A673 (cell line): ENCODE results near the gene STRN.

ENCODE experiments used
- EZH2 ChIP-seq: fragments of 200-600 bp; sonication (generic); IDR thresholded peaks from 2 replicates; pipeline ENCODE4 v1.6.1; 2017; ENCODE audit warnings: borderline replicate concordance, low read depth, mild to moderate bottlenecking, mixed read lengths, antibody characterized with exemption, low read length; ENCODE audit not compliant: poor library complexity, severe bottlenecking
- TF ChIP-seq, protein P1 (sequence below): fragments of 300-800, 200-600 bp; sonication (generic); conservative IDR thresholded peaks from 2 replicates; pipeline ENCODE4 v1.5.1; 2017; ENCODE audit warnings: low read depth, mild to moderate bottlenecking, antibody characterized with exemption, low read length, moderate library complexity, mixed read lengths

DNA sequence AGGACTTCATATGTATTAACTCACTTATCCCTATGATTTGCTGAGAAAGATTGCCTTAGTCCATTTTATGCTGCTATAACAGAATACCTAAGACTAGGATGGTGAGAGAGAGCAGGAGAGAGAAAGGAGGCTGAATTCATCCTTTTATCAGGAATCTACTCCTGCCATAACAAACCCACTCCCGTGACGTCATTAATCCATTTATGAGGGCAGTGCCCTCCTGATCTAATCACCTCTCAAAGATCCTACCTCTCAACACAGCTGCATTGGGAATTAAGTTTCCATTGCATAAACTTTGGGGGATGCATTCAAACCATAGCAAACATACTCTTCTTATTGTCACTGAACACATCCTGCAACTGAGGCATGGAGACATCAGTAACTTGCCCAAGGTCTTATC lies 147.8 kb downstream of the STRN start:
- TF ChIP-seq, protein P1, sequence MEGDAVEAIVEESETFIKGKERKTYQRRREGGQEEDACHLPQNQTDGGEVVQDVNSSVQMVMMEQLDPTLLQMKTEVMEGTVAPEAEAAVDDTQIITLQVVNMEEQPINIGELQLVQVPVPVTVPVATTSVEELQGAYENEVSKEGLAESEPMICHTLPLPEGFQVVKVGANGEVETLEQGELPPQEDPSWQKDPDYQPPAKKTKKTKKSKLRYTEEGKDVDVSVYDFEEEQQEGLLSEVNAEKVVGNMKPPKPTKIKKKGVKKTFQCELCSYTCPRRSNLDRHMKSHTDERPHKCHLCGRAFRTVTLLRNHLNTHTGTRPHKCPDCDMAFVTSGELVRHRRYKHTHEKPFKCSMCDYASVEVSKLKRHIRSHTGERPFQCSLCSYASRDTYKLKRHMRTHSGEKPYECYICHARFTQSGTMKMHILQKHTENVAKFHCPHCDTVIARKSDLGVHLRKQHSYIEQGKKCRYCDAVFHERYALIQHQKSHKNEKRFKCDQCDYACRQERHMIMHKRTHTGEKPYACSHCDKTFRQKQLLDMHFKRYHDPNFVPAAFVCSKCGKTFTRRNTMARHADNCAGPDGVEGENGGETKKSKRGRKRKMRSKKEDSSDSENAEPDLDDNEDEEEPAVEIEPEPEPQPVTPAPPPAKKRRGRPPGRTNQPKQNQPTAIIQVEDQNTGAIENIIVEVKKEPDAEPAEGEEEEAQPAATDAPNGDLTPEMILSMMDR: no peak
- TF ChIP-seq EZH2: no peak
